GM10248 (cell line): Measurements from ENCODE around the gene HPX.

Experiments
- CTCF ChIA-PET: fragments of 300-600 bp; sonication (Branson Sonifier 250); formaldehyde crosslinking; extraction: SDS; loops from one replicate; lab custom pipeline; 2021; ENCODE audit warnings: antibody characterized with exemption; lab: Yijun Ruan, JAX
- POLR2A ChIA-PET: fragments of 350-650 bp; sonication (Branson Sonifier 250); formaldehyde crosslinking; extraction: SDS; loops from one replicate; lab custom pipeline; 2020; ENCODE audit warnings: antibody characterized with exemption; lab: Yijun Ruan, JAX
- DNase-seq: peaks from one replicate; pipeline ENCODE4 v3.0.0; 2012; ENCODE audit errors: extremely low spot score
- CTCF ChIP-seq: IDR thresholded peaks from 2 replicates; pipeline ENCODE4 v1.5.1; 2012; ENCODE audit warnings: mild to moderate bottlenecking, low read depth; ENCODE audit errors: extremely low read depth, missing control alignments, control extremely low read depth

HPX gene

GRCh38 chr11:6440906-6441358, at the start of gene HPX:
TSS of gene HPX (minus strand) at chr11:6440987. CDS start at chr11:6440963, 24 bp downstream.
- no peak for DNase-seq
- ChIA-PET CTCF (interaction anchor here (0.8 to 13.4 kb wide), 10 partner anchors 11 to 89 kb away, joined by 3 to 371 read pairs (median 20); partner anchors contain the start of gene APBB1), POLR2A (no interaction called here)
- TF ChIP-seq CTCF, result no peak

GRCh38 chr11:6489306-6489705, 48.5 kb upstream of the HPX start:
- ChIA-PET CTCF (interaction anchor here (1.8 to 3.5 kb wide), 4 partner anchors 10 to 105 kb away, joined by 3 to 14 read pairs (median 9); no protein-coding TSS in a partner anchor), POLR2A (interaction anchor here (2.0 kb wide), 1 partner anchor 8 kb away, joined by 5 read pairs; the partner anchor contains the start of genes ARFIP2 and TIMM10B)
- no peak for TF ChIP-seq CTCF
- DNase-seq, result no peak

GRCh38 chr11:6488821-6489220, 48.0 kb upstream of the HPX start:
- no peak for DNase-seq
- TF ChIP-seq CTCF, result no peak
- ChIA-PET CTCF (interaction anchor here (1.8 to 3.5 kb wide), 4 partner anchors 10 to 106 kb away, joined by 3 to 14 read pairs (median 9); no protein-coding TSS in a partner anchor), POLR2A (no interaction called here)

- ChIA-PET CTCF (interaction anchor here (0.9 to 3.5 kb wide), 4 partner anchors 11 to 110 kb away, joined by 3 to 14 read pairs (median 9); no protein-coding TSS in a partner anchor), POLR2A (no interaction called here)
- TF ChIP-seq CTCF, result no peak
- no peak for DNase-seq
Measured at GRCh38 chr11:6488342-6488741, 47.6 kb upstream of the HPX start.

GRCh38 chr11:6486938-6487337, 46.2 kb upstream of the HPX start:
- DNase-seq, result no peak
- TF ChIP-seq CTCF, result no peak
- CTCF ChIA-PET, result interaction anchor here (0.9 to 1.1 kb wide), 4 partner anchors 8 to 196 kb away, joined by 3 to 4 read pairs (median 3); partner anchors contain the start of gene MRPL17
- POLR2A ChIA-PET, result interaction anchor here (0.6 kb wide), 1 partner anchor 95 kb away, joined by 3 read pairs; no protein-coding TSS in a partner anchor

GRCh38 chr11:6486256-6486655, 45.5 kb upstream of the HPX start:
- no peak for DNase-seq

More at GRCh38 chr11:6486256-6486655, 45.5 kb upstream of the HPX start:
- TF ChIP-seq CTCF, result no peak
- ChIA-PET POLR2A (no interaction called here), CTCF (interaction anchor here (1.0 to 2.1 kb wide), 5 partner anchors 9 to 197 kb away, joined by 3 to 8 read pairs (median 3); partner anchors contain the start of gene MRPL17)
